Measurements from ENCODE around the gene LRCH1. TPM values are rescaled to one million over a fixed set of nuclear protein-coding genes. Genes with fewer than 3 reads are reported as not detected.

The LRCH1 gene
- total RNA-seq, 1 donor from 2014 or later: 3.4 TPM

DNA sequence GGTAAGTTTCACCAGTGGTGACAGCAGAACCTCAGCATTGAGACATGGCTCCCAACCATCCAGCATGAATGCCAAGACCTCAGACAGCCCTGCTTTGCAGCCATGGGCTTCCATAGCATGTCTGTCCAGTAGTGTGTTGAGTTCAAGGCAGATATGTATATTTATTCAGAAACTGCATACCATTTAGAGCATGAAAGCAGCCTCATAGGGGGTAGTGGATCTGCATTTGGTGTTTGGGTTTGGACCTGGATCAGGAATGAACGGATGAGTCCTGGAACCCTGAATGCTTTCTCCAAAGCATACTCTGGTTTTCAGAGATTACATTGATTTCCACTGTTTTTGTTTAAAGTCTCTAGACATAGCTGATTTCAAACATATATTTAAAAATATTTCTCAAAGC lies 129.7 kb downstream of the LRCH1 start:
- DNase-seq (ENCODE audit: low read depth): no peak
- Histone ChIP-seq H3K4me3 (ENCODE audit: low read depth, low read length) (no peak overlapping the region), H3K27me3 (ENCODE audit: control insufficient read depth, insufficient read depth, low read length) (no peaks in the 10 kb centered on the region), H3K36me3 (ENCODE audit: control insufficient read depth, insufficient read depth, low read length) (peaks cover 2% of the 10 kb centered on the region)
- TF ChIP-seq CTCF (IDR thresholded peaks at IDR 0.05; ENCODE audit: insufficient read depth, low read length, severe bottlenecking): no peak
- FAIRE-seq: no peak

- Histone ChIP-seq H3K4me3 (ENCODE audit: low read depth, low read length) (no peak overlapping the region), H3K27me3 (ENCODE audit: control insufficient read depth, insufficient read depth, low read length) (no peaks in the 10 kb centered on the region), H3K36me3 (ENCODE audit: control insufficient read depth, insufficient read depth, low read length) (peaks cover 2% of the 10 kb centered on the region)
- DNase-seq (ENCODE audit: low read depth) (no peak), FAIRE-seq (no peak)
- no peak for TF ChIP-seq CTCF (IDR thresholded peaks at IDR 0.05; ENCODE audit: insufficient read depth, low read length, severe bottlenecking)
These were observed 130.8 kb downstream of the LRCH1 start for GRCh38 chr13:46683676-46684260.

GRCh38 chr13:46684287-46685001 lies 131.5 kb downstream of the LRCH1 start:
- FAIRE-seq (no peak), DNase-seq (ENCODE audit: low read depth) (no peak)
- TF ChIP-seq CTCF (IDR thresholded peaks at IDR 0.05; ENCODE audit: insufficient read depth, low read length, severe bottlenecking): no peak
- peaks cover 2% of the 10 kb centered on the region for H3K36me3 ChIP-seq (ENCODE audit: control insufficient read depth, insufficient read depth, low read length)
- H3K27me3 ChIP-seq (ENCODE audit: control insufficient read depth, insufficient read depth, low read length): no peaks in the 10 kb centered on the region
- H3K4me3 ChIP-seq (ENCODE audit: low read depth, low read length): no peak overlapping the region

GRCh38 chr13:46685006-46685730 lies 132.2 kb downstream of the LRCH1 start:
- Histone ChIP-seq H3K27me3 (ENCODE audit: control insufficient read depth, insufficient read depth, low read length) (no peaks in the 10 kb centered on the region), H3K4me3 (ENCODE audit: low read depth, low read length) (no peak overlapping the region), H3K36me3 (ENCODE audit: control insufficient read depth, insufficient read depth, low read length) (peaks cover 2% of the 10 kb centered on the region)
- TF ChIP-seq CTCF (IDR thresholded peaks at IDR 0.05; ENCODE audit: insufficient read depth, low read length, severe bottlenecking): no peak
- FAIRE-seq (no peak), DNase-seq (ENCODE audit: low read depth) (no peak)

- peak; percentile 48 for DNase-seq (ENCODE audit: low read depth)
- no peaks in the 10 kb centered on the region for H3K27me3 ChIP-seq (ENCODE audit: control insufficient read depth, insufficient read depth, low read length)
- H3K4me3 ChIP-seq (ENCODE audit: low read depth, low read length): no peak overlapping the region
- FAIRE-seq: no peak
- H3K36me3 ChIP-seq (ENCODE audit: control insufficient read depth, insufficient read depth, low read length): peaks cover 2% of the 10 kb centered on the region
- no peak for TF ChIP-seq CTCF (IDR thresholded peaks at IDR 0.05; ENCODE audit: insufficient read depth, low read length, severe bottlenecking)
These were observed 133.2 kb downstream of the LRCH1 start for GRCh38 chr13:46686171-46686570.

Data from bronchial epithelial cell (primary cell).